Esophagus muscularis mucosa (tissue), 4 donors: ENCODE results near the gene XPO5. TPM values are rescaled to one million over a fixed set of nuclear protein-coding genes. Genes with fewer than 3 reads are reported as not detected.
"Not testable (repeated sequence)": the region's sequence is repeated elsewhere in the genome, so short reads cannot be mapped to it uniquely, and the experiment has no call there.

ENCODE experiments used
- DNase-seq: peaks from one replicate; pipeline ENCODE4 v3.0.0-alpha.2; 2017; ENCODE audit errors: extremely low spot score
- H3K27ac ChIP-seq, 4 donors: fragments of 200-600 bp; sonication (generic); replicated peaks in 1 of 4; 1 replicate in 3 of 4; 2 replicates in 1 of 4; pipeline ENCODE4 v1.5.1; 2016 to 2019; ENCODE audit warnings: mild to moderate bottlenecking in 1 of 4
- H3K27me3 ChIP-seq, 4 donors: fragments of 200-600 bp; sonication (generic); one replicate each; pipeline versions ENCODE4 v1.5.1 to v1.6.0; 2016 to 2019
- H3K36me3 ChIP-seq, 4 donors: fragments of 200-600 bp; sonication (generic); one replicate each; pipeline ENCODE4 v1.5.1; 2016 to 2019
- H3K4me1 ChIP-seq, 4 donors: fragments of 200-600 bp; sonication (generic); one replicate each; pipeline ENCODE4 v1.5.1; 2016 to 2019
- H3K4me3 ChIP-seq, 4 donors: fragments of 200-600 bp; sonication (generic); 1 replicate in 2 of 4; 2 replicates in 2 of 4; pipeline ENCODE4 v1.5.1; 2016 to 2019; ENCODE audit warnings: mild to moderate bottlenecking in 4 of 4, moderate library complexity in 1 of 4
- H3K9me3 ChIP-seq, 4 donors: fragments of 200-600 bp; sonication (generic); 1 replicate in 3 of 4; 2 replicates in 1 of 4; pipeline ENCODE4 v1.5.1; 2016 to 2019
- CTCF ChIP-seq, 3 experiments: fragments of 200-600 bp in 2 of 3; fragments of 450-650 bp in 1 of 3; sonication (generic) in 2 of 3; IDR thresholded peaks; one replicate each; pipeline ENCODE4 v1.5.1; 2017 to 2019; ENCODE audit warnings: antibody characterized with exemption in 3 of 3, mild to moderate bottlenecking in 2 of 3, moderate library complexity in 1 of 3
- EP300 ChIP-seq: sonication (generic); formaldehyde crosslinking; IDR thresholded peaks from one replicate; pipeline ENCODE4 v1.6.1; 2017; ENCODE audit warnings: antibody characterized with exemption
- POLR2A ChIP-seq: fragments of 450-650 bp; IDR thresholded peaks from one replicate; pipeline ENCODE4 v1.6.1; 2017; ENCODE audit warnings: antibody characterized with exemption, moderate library complexity, mild to moderate bottlenecking, low read depth
- POLR2AphosphoS5 ChIP-seq, 2 donors: sonication (generic); formaldehyde crosslinking; IDR thresholded peaks; one replicate each; pipeline ENCODE4 v1.6.1; 2017; ENCODE audit warnings: antibody characterized with exemption in 2 of 2
- WGBS: methylation state at CpG from one replicate; pipeline ENCODE4 v1.1.5; 2018; 5-methylcytosine and 5-hydroxymethylcytosine counted together
- intact Hi-C: fragments of 100-400 bp; cut with DNase I; formaldehyde crosslinking; loops from one replicate; pipeline ENCODE4 v1.15.1; 2023
- total RNA-seq, 4 donors: library from RNA; depleted of rRNA; stranded (reverse); fragments of >200 nt; gene quantifications; one replicate each; pipeline versions ENCODE4 v1.1.0 to v1.2.1, GENCODE V29; 2016

Gene XPO5
- total RNA-seq, 4 donors from 2014 or later = 12.5 to 17.1 (median 15.7) TPM

- Histone ChIP-seq H3K9me3 (no peaks in the 10 kb centered on the region), H3K27me3 (no peaks in the 10 kb centered on the region), H3K36me3 (peaks cover 57 to 100% (median 96%) of the 10 kb centered on the region in 4 donors), H3K27ac (no peak overlapping the region), H3K4me1 (no peaks in the 10 kb centered on the region), H3K4me3 (no peak overlapping the region)
- no peak for DNase-seq
- WGBS = 84% methylated on average over 3 of the region's 3 CpGs
- TF ChIP-seq EP300 (no peak), CTCF (IDR thresholded peaks at IDR 0.05) (no peak), POLR2A (no peak), POLR2AphosphoS5 (IDR thresholded peaks at IDR 0.05) (no peak)
- intact Hi-C loops = no loop called here
Observed at GRCh38 chr6:43547222-43547621, 28.6 kb downstream of the XPO5 start.

GRCh38 chr6:43544461-43544860 lies 31.4 kb downstream of the XPO5 start:
- no peak overlapping the region for H3K27ac ChIP-seq
- TF ChIP-seq CTCF (IDR thresholded peaks at IDR 0.05) (no peak), EP300 (no peak), POLR2A (no peak), POLR2AphosphoS5 (IDR thresholded peaks at IDR 0.05) (no peak)
- H3K4me1 ChIP-seq = no peaks in the 10 kb centered on the region
- no peak overlapping the region for H3K4me3 ChIP-seq
- intact Hi-C loops = no loop called here
- H3K9me3 ChIP-seq = no peaks in the 10 kb centered on the region
- 67% methylated on average over 4 of the region's 4 CpGs for WGBS
- peaks cover 39 to 100% (median 91%) of the 10 kb centered on the region in 4 donors for H3K36me3 ChIP-seq
- H3K27me3 ChIP-seq = no peaks in the 10 kb centered on the region
- DNase-seq = no peak

- no peak overlapping the region for H3K4me3 ChIP-seq
- no peaks in the 10 kb centered on the region for H3K9me3 ChIP-seq
- 98% methylated on average over 8 of the region's 8 CpGs for WGBS
- H3K36me3 ChIP-seq = peaks cover 19 to 97% (median 83%) of the 10 kb centered on the region in 4 donors
- no peaks in the 10 kb centered on the region for H3K27me3 ChIP-seq
- TF ChIP-seq CTCF (IDR thresholded peaks at IDR 0.05) = no peak
- no peak for TF ChIP-seq EP300
- TF ChIP-seq POLR2A = no peak
- no peak for TF ChIP-seq POLR2AphosphoS5 (IDR thresholded peaks at IDR 0.05)
- no peaks in the 10 kb centered on the region for H3K4me1 ChIP-seq
- DNase-seq = no peak
- intact Hi-C loops = no loop called here
- no peak overlapping the region for H3K27ac ChIP-seq
Observed at GRCh38 chr6:43541774-43542471, 33.9 kb downstream of the XPO5 start.

GRCh38 chr6:43540507-43540906 lies 35.3 kb downstream of the XPO5 start:
- Histone ChIP-seq H3K36me3 (peaks cover 13 to 94% (median 79%) of the 10 kb centered on the region in 4 donors), H3K9me3 (no peaks in the 10 kb centered on the region)
- 97% methylated on average over 5 of the region's 5 CpGs for WGBS

GRCh38 chr6:43539409-43539808 lies 36.4 kb downstream of the XPO5 start:
- H3K27me3 ChIP-seq, intact Hi-C loops, DNase-seq, H3K27ac ChIP-seq, H3K4me1 ChIP-seq, H3K4me3 ChIP-seq, H3K9me3 ChIP-seq: not testable (repeated sequence)
- WGBS = 97% methylated on average over 20 of the region's 20 CpGs
- peaks cover 3 to 94% (median 75%) of the 10 kb centered on the region in 4 donors for H3K36me3 ChIP-seq

More at GRCh38 chr6:43540507-43540906, 35.3 kb downstream of the XPO5 start:
- Histone ChIP-seq H3K4me3 (no peak overlapping the region), H3K27ac (no peak overlapping the region), H3K4me1 (no peaks in the 10 kb centered on the region), H3K27me3 (no peaks in the 10 kb centered on the region)
- DNase-seq = no peak
- TF ChIP-seq CTCF (IDR thresholded peaks at IDR 0.05) (no peak), POLR2A (no peak), POLR2AphosphoS5 (IDR thresholded peaks at IDR 0.05) (no peak), EP300 (no peak)
- intact Hi-C loops = no loop called here

GRCh38 chr6:43538986-43539385 lies 36.9 kb downstream of the XPO5 start:
- H3K27ac ChIP-seq, intact Hi-C loops, H3K4me3 ChIP-seq, H3K9me3 ChIP-seq, H3K27me3 ChIP-seq, DNase-seq, H3K4me1 ChIP-seq: not testable (repeated sequence)
- 96% methylated on average over 4 of the region's 17 CpGs for WGBS
- H3K36me3 ChIP-seq = peaks cover 0 to 94% (median 74%) of the 10 kb centered on the region in 4 donors
